GM12878 (cell line): ENCODE results near the gene SLC50A1. TPM values are rescaled to one million over a fixed set of nuclear protein-coding genes. Genes with fewer than 3 reads are reported as not detected.

Experiments
- ATAC-seq: fragments of 200-7000 bp; cut with Tn5 transposase; 3 replicates; pipeline ENCODE4 v1.9.1; 2020; ENCODE audit warnings: mild to moderate bottlenecking, moderate library complexity
- BruUV-seq: library from RNA; stranded (reverse); fragments of 400-500 nt; replicated peaks from 2 replicates; lab custom pipeline; 2021; lab: Mats Ljungman, UMichigan
- CTCF ChIA-PET: fragments of 300-600 bp; sonication (Branson Sonifier 250); formaldehyde crosslinking; extraction: SDS; loops from one replicate; lab custom pipeline; 2021; ENCODE audit warnings: inconsistent platforms; lab: Yijun Ruan, JAX
- POLR2A ChIA-PET: fragments of 350-600 bp; formaldehyde crosslinking; extraction: SDS; loops from one replicate; lab custom pipeline; 2021; ENCODE audit warnings: inconsistent platforms; lab: Charles Lee
- RAD21 ChIA-PET: fragments of 300-600 bp; sonication (Branson Sonifier 250); formaldehyde crosslinking; loops from one replicate; lab custom pipeline; 2023; ENCODE audit warnings: antibody characterized with exemption; ENCODE audit not compliant: unreplicated experiment; lab: Charles Lee
- SMC1A ChIA-PET: fragments of 300-600 bp; sonication (Branson Sonifier 250); formaldehyde crosslinking; loops from one replicate; lab custom pipeline; 2023; ENCODE audit not compliant: unreplicated experiment, uncharacterized antibody; lab: Charles Lee
- DNase-seq: peaks from one replicate; pipeline ENCODE4 v3.0.0-alpha.2; 2011; ENCODE audit warnings: low read depth, low spot score
- FAIRE-seq: peaks from 3 replicates; lab custom pipeline; 2011; peaks lifted over from hg19 to GRCh38; lab: Jason Lieb, UNC
- H2AFZ ChIP-seq: 2 replicates; pipeline ENCODE4 v1.6.0; 2011; ENCODE audit warnings: low read depth, low read length, control low read depth; ENCODE audit not compliant: control insufficient read depth
- H3K27ac ChIP-seq: 2 replicates; pipeline ENCODE4 v1.5.1; 2011; ENCODE audit warnings: control low read depth; ENCODE audit not compliant: control insufficient read depth, insufficient read depth
- H3K27me3 ChIP-seq, 2 experiments: replicated peaks in 1 of 2; 2 replicates each; pipeline versions ENCODE4 v1.6.0 to v1.6.1; 2011; ENCODE audit warnings: low read length in 1 of 2; ENCODE audit not compliant: control insufficient read depth in 2 of 2, insufficient read depth in 2 of 2
- H3K36me3 ChIP-seq, 2 experiments: 2 replicates each; pipeline ENCODE4 v1.5.1; 2011; ENCODE audit warnings: low read length in 1 of 2; ENCODE audit not compliant: control insufficient read depth in 2 of 2, insufficient read depth in 2 of 2
- H3K4me1 ChIP-seq: 2 replicates; pipeline ENCODE4 v1.6.1; 2011; ENCODE audit warnings: mild to moderate bottlenecking, low read length, moderate library complexity, mixed read lengths; ENCODE audit not compliant: control insufficient read depth, insufficient read depth
- H3K4me2 ChIP-seq: 2 replicates; pipeline ENCODE4 v1.6.0; 2011; ENCODE audit warnings: control low read depth; ENCODE audit not compliant: control insufficient read depth, insufficient read depth
- H3K4me3 ChIP-seq: fragments of 200-600 bp; sonication (generic); 2 replicates; pipeline ENCODE4 v1.5.1; 2016
- H3K79me2 ChIP-seq: 2 replicates; pipeline ENCODE4 v1.6.0; 2011; ENCODE audit warnings: low read length; ENCODE audit not compliant: control insufficient read depth, insufficient read depth
- H3K9ac ChIP-seq: 2 replicates; pipeline ENCODE4 v1.8.0; 2011; ENCODE audit warnings: low read length, control low read depth, mixed read lengths; ENCODE audit not compliant: control insufficient read depth, insufficient read depth
- H3K9me3 ChIP-seq: replicated peaks from 3 replicates; pipeline ENCODE4 v1.5.1; 2011; ENCODE audit warnings: mild to moderate bottlenecking, low read length; ENCODE audit not compliant: control insufficient read depth, insufficient read depth
- H4K20me1 ChIP-seq: 2 replicates; pipeline ENCODE4 v1.6.0; 2011; ENCODE audit not compliant: control insufficient read depth, insufficient read depth
- BACH1 ChIP-seq: fragments of 450-650 bp; IDR thresholded peaks from 2 replicates; pipeline ENCODE4 v1.6.1; 2017; ENCODE audit warnings: mild to moderate bottlenecking, borderline replicate concordance
- CBFB ChIP-seq: IDR thresholded peaks from 2 replicates; pipeline ENCODE4 v1.6.1; 2016; ENCODE audit warnings: antibody characterized with exemption, low read depth
- CEBPZ ChIP-seq: fragments of 150-350 bp; IDR thresholded peaks from 2 replicates; pipeline ENCODE4 v1.6.1; 2016; ENCODE audit warnings: low read depth, low read length
- EZH2 ChIP-seq: IDR thresholded peaks from 2 replicates; pipeline ENCODE4 v1.6.1; 2012; ENCODE audit warnings: low read depth, mild to moderate bottlenecking, control low read depth, inconsistent platforms, low read length, borderline replicate concordance; ENCODE audit not compliant: control insufficient read depth
- FOXK2 ChIP-seq: fragments of 450-650 bp; IDR thresholded peaks from 2 replicates; pipeline ENCODE4 v1.6.1; 2017; ENCODE audit warnings: mild to moderate bottlenecking, moderate library complexity
- HDAC6 ChIP-seq: fragments of 200-600 bp; sonication (generic); IDR thresholded peaks from one replicate; pipeline ENCODE4 v1.8.0; 2017; ENCODE audit warnings: antibody characterized with exemption; ENCODE audit not compliant: unreplicated experiment
- KDM1A ChIP-seq: fragments of 200-600 bp; sonication (generic); IDR thresholded peaks from 2 replicates; pipeline ENCODE4 v1.6.1; 2016; ENCODE audit warnings: borderline replicate concordance
- NFYB ChIP-seq: IDR thresholded peaks from 2 replicates; pipeline ENCODE4 v1.6.1; 2011; ENCODE audit warnings: low read depth, mild to moderate bottlenecking, low read length, improper control_type of control experiment, moderate library complexity; ENCODE audit not compliant: insufficient read depth
- SMAD5 ChIP-seq: IDR thresholded peaks from 2 replicates; pipeline ENCODE4 v1.6.1; 2016; ENCODE audit warnings: antibody characterized with exemption, low read depth
- TCF12 ChIP-seq: IDR thresholded peaks from 2 replicates; pipeline ENCODE4 v1.6.1; 2011; ENCODE audit warnings: low read depth, mild to moderate bottlenecking, low read length
- TCF3 ChIP-seq: IDR thresholded peaks from 2 replicates; pipeline ENCODE4 v1.6.1; 2012; ENCODE audit warnings: low read depth, mild to moderate bottlenecking, low read length, borderline replicate concordance; ENCODE audit not compliant: insufficient read depth
- WGBS: methylation state at CpG from one replicate; pipeline ENCODE4 v1.1.6; 2016; ENCODE audit warnings: low lambda C conversion rate; ENCODE audit not compliant: insufficient replicate concordance, insufficient coverage; ENCODE audit errors: missing lambda C conversion rate; 5-methylcytosine and 5-hydroxymethylcytosine counted together
- in situ Hi-C: fragments of 300-500 bp; cut with MboI; formaldehyde crosslinking; loops from 9 replicates; pipeline ENCODE4 v1.14.3; 2018; ENCODE audit warnings: mixed read lengths
- intact Hi-C: fragments of 100-400 bp; cut with micrococcal nuclease; formaldehyde crosslinking; loops from one replicate; pipeline ENCODE4 v1.14.2; 2022; ENCODE audit not compliant: unreplicated experiment
- polyA plus RNA-seq, 11 experiments: library from polyadenylated mRNA; depleted of rRNA in 4 of 11; unstranded in 6 of 11; stranded (reverse) in 5 of 11; fragments of >200 nt; fragmentation: Nextera tagmentation in 4 of 11; fragmentation: Illumina TruSeq in 1 of 11; extraction: Ambion mirVana in 4 of 11; extraction: Trizol in 1 of 11; gene quantifications; 1 replicate in 1 of 11; 2 replicates in 10 of 11; pipeline versions ENCODE4 v1.2.1 to v1.2.3, GENCODE V29; 2011 to 2016; ENCODE audit warnings: inconsistent platforms in 2 of 11, missing spikeins in 2 of 11, low read depth in 1 of 11
- total RNA-seq, 4 experiments: library from RNA; depleted of rRNA in 3 of 4; stranded (reverse); fragments of >200 nt in 3 of 4; fragmentation: Illumina TruSeq in 1 of 4; extraction: Trizol in 1 of 4; gene quantifications; 2 replicates each; pipeline versions ENCODE4 v1.2.1 to v1.2.3, GENCODE V29; 2013 to 2021
- TF ChIP-seq, protein P1 (sequence below): fragments of 450-650 bp; formaldehyde crosslinking; IDR thresholded peaks from 2 replicates; pipeline ENCODE4 v1.4.0; 2020; ENCODE audit warnings: mild to moderate bottlenecking, moderate library complexity

The SLC50A1 gene
- total and polyA plus RNA-seq, 10 of the 15 experiments (the other 5 are each of a cell fraction or from before 2014, with no cell fraction given) = 32.5 to 85.6 (median 54.0) TPM

- no peak for TF ChIP-seq CEBPZ
- TF ChIP-seq, all 136 proteins: peak for 0
These were observed 13.3 kb upstream of the SLC50A1 start (continued) for GRCh38 chr1:155122308-155122707.

DNA sequence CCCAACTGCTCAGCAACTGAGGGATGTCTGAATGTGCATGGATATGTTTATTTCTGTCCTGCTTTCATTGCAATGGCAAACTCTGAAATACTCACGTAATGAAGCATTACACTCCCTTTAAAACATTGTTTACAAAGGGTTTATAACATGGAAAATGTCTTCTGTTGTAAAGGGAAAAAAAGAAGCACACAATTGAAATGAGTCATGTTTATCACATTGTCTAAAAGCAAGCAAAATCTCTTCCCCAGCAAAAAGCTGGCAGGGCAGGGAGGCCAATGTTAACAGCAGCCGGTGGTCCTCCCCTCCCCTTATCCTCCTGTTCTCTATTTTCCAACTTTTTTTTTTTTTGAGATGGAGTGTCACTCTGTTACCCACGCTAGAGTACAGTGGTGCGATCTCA, 11.9 kb upstream of the SLC50A1 start:
- ChIA-PET CTCF (interaction anchor here (1.0 to 1.2 kb wide), 2 partner anchors 32 to 49 kb away, joined by 3 to 4 read pairs; partner anchors contain the start of gene KRTCAP2), SMC1A (no interaction called here), RAD21 (no interaction called here), POLR2A (interaction anchor here (0.6 to 2.3 kb wide), 2 partner anchors 8 to 378 kb away, joined by 3 to 6 read pairs; no protein-coding TSS in a partner anchor)
- no peak for FAIRE-seq
- Histone ChIP-seq H3K4me1 (peaks cover 14% of the 10 kb centered on the region), H3K27ac (no peak overlapping the region), H3K79me2 (no peaks in the 10 kb centered on the region), H3K9me3 (no peaks in the 10 kb centered on the region), H3K4me3 (no peak overlapping the region), H3K27me3 (peaks cover 12 to 22% of the 10 kb centered on the region in 2 experiments), H3K36me3 (no peaks in the 10 kb centered on the region), H3K4me2 (no peak overlapping the region), H4K20me1 (no peaks in the 10 kb centered on the region), H3K9ac (no peak overlapping the region), H2AFZ (no peak overlapping the region)
- 39% methylated on average over 4 of the region's 4 CpGs for WGBS
- in situ Hi-C loops = no loop called here
- no peak for DNase-seq
- no peak for TF ChIP-seq FOXK2
- TF ChIP-seq BACH1 = no peak
- TF ChIP-seq CBFB = no peak
- TF ChIP-seq, protein P1, sequence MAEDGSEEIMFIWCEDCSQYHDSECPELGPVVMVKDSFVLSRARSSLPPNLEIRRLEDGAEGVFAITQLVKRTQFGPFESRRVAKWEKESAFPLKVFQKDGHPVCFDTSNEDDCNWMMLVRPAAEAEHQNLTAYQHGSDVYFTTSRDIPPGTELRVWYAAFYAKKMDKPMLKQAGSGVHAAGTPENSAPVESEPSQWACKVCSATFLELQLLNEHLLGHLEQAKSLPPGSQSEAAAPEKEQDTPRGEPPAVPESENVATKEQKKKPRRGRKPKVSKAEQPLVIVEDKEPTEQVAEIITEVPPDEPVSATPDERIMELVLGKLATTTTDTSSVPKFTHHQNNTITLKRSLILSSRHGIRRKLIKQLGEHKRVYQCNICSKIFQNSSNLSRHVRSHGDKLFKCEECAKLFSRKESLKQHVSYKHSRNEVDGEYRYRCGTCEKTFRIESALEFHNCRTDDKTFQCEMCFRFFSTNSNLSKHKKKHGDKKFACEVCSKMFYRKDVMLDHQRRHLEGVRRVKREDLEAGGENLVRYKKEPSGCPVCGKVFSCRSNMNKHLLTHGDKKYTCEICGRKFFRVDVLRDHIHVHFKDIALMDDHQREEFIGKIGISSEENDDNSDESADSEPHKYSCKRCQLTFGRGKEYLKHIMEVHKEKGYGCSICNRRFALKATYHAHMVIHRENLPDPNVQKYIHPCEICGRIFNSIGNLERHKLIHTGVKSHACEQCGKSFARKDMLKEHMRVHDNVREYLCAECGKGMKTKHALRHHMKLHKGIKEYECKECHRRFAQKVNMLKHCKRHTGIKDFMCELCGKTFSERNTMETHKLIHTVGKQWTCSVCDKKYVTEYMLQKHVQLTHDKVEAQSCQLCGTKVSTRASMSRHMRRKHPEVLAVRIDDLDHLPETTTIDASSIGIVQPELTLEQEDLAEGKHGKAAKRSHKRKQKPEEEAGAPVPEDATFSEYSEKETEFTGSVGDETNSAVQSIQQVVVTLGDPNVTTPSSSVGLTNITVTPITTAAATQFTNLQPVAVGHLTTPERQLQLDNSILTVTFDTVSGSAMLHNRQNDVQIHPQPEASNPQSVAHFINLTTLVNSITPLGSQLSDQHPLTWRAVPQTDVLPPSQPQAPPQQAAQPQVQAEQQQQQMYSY (CRISPR knock-in tag) = no peak
- TF ChIP-seq CEBPZ = no peak
- TF ChIP-seq KDM1A = no peak
- no peak for TF ChIP-seq TCF12
- no peak for TF ChIP-seq HDAC6
- no peak for TF ChIP-seq SMAD5
- no peak for TF ChIP-seq TCF3
- TF ChIP-seq EZH2 = no peak
- no peak for TF ChIP-seq NFYB
- intact Hi-C loops = no loop called here
- BruUV-seq = no TSS peak
- no peak for ATAC-seq
